HG03108 (cell line): ENCODE data around the gene UGT3A1.

Source experiments
- ATAC-seq: cut with Tn5 transposase; IDR thresholded peaks from one replicate; pipeline ENCODE4 v1.9.1; 2021; ENCODE audit warnings: moderate library complexity; ENCODE audit not compliant: unreplicated experiment

UGT3A1 gene

DNA sequence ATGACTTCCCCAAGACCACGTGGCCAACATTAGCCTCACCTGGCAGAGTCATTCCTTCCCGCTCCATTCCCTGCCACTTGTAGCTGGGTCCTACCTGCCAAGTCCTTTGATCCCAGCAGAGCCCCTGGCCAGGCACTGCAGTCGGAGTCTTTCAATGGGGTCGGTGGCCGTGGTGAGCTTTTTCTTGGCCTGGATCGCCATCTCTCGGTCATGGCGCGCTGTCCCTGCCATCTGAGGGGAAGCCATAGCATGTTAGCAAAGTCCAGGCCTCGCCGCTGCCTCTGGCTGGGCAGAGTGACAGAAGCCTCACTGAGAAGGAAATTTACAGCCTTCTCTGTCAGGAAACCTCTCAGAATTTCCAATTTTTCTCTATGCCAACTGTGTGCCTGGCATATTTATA is 70.3 kb downstream of the UGT3A1 start:
- no peak for ATAC-seq

GRCh38 chr5:35919191-35919590 is 72.0 kb downstream of the UGT3A1 start:
- ATAC-seq: no peak

- ATAC-seq: no peak
Observed at GRCh38 chr5:35908814-35909213, 82.4 kb downstream of the UGT3A1 start.

DNA sequence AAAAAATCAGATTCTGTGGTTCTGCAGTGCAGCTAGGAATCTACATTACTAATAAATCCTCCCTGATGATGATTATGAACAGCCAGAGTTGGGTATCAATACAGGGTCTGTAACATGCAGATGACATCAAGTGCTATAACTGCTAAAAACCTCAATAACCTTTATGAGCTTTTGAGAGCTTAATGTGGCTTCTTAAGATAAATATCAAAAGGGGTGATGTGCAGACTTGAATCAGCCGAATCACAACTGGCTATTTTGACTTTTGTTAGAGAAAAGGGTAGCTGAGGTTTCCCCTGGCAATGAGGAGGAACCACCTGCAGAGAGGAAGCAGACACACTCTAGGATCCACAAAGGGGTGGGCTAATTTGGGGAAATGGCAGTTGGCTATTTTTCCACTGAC is 83.0 kb downstream of the UGT3A1 start:
- no peak for ATAC-seq

- no peak for ATAC-seq
Observed at GRCh38 chr5:35904443-35905132, 86.6 kb downstream of the UGT3A1 start.

GRCh38 chr5:35903631-35904203 is 87.5 kb downstream of the UGT3A1 start:
- ATAC-seq: no peak

GRCh38 chr5:35902046-35902672 is 89.0 kb downstream of the UGT3A1 start:
- ATAC-seq: peak; percentile 41
